ENCODE results near the gene ZNF536.

- no peak for TF ChIP-seq CTCF (CRISPR knock-in tag; IDR thresholded peaks at IDR 0.05)
- TF ChIP-seq, protein P1, sequence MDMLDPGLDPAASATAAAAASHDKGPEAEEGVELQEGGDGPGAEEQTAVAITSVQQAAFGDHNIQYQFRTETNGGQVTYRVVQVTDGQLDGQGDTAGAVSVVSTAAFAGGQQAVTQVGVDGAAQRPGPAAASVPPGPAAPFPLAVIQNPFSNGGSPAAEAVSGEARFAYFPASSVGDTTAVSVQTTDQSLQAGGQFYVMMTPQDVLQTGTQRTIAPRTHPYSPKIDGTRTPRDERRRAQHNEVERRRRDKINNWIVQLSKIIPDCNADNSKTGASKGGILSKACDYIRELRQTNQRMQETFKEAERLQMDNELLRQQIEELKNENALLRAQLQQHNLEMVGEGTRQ (IDR thresholded peaks at IDR 0.05; ENCODE audit: low read depth, low read length) = no peak
- TF ChIP-seq, protein P1 (CRISPR knock-in tag; IDR thresholded peaks at IDR 0.05; ENCODE audit: borderline replicate concordance) = no peak
- TF ChIP-seq PAXIP1 (CRISPR knock-in tag; conservative IDR thresholded peaks at IDR 0.05) = no peak
- no peak for TF ChIP-seq ZNF235 (CRISPR knock-in tag; IDR thresholded peaks at IDR 0.05; ENCODE audit: borderline replicate concordance)
- TF ChIP-seq REPIN1 (CRISPR knock-in tag; IDR thresholded peaks at IDR 0.05; ENCODE audit: borderline replicate concordance, low read depth) = no peak
- no peak for TF ChIP-seq ZNF292 (CRISPR knock-in tag; IDR thresholded peaks at IDR 0.05; ENCODE audit: borderline replicate concordance, low read depth)
- TF ChIP-seq CREB3 (CRISPR knock-in tag; IDR thresholded peaks at IDR 0.05) = no peak
- TF ChIP-seq EZH2 (conservative IDR thresholded peaks at IDR 0.05; ENCODE audit: low read depth, low read length) = no peak
- no peak for TF ChIP-seq ZNF280B (CRISPR knock-in tag; IDR thresholded peaks at IDR 0.05; ENCODE audit: borderline replicate concordance)
- TF ChIP-seq SIN3A (IDR thresholded peaks at IDR 0.05; ENCODE audit: borderline replicate concordance, low read depth, low read length) = no peak
- no peak for TF ChIP-seq NFRKB (IDR thresholded peaks at IDR 0.05)
- no peak for TF ChIP-seq SMYD3 (CRISPR knock-in tag; IDR thresholded peaks at IDR 0.05)
- TF ChIP-seq FOXJ3 (CRISPR knock-in tag; IDR thresholded peaks at IDR 0.05; ENCODE audit: borderline replicate concordance) = no peak
- no peak for TF ChIP-seq RELA (CRISPR knock-in tag; IDR thresholded peaks at IDR 0.05)
Measured at GRCh38 chr19:30498707-30499106, 126.5 kb downstream of the ZNF536 start.
